PC-3 (cell line): Measurements from ENCODE around the gene KEAP1.

ENCODE experiments used
- EZH2 ChIP-seq: fragments of 300-600 bp; sonication (generic); IDR thresholded peaks from one replicate; pipeline ENCODE4 v1.6.1; 2017; ENCODE audit warnings: antibody characterized with exemption, mild to moderate bottlenecking, low read length; ENCODE audit not compliant: unreplicated experiment
- TF ChIP-seq, protein P1 (sequence below): fragments of 300-600 bp; sonication (generic); conservative IDR thresholded peaks from 2 replicates; pipeline ENCODE4 v1.5.1; 2017; ENCODE audit warnings: antibody characterized with exemption, low read depth, mild to moderate bottlenecking, low read length

DNA sequence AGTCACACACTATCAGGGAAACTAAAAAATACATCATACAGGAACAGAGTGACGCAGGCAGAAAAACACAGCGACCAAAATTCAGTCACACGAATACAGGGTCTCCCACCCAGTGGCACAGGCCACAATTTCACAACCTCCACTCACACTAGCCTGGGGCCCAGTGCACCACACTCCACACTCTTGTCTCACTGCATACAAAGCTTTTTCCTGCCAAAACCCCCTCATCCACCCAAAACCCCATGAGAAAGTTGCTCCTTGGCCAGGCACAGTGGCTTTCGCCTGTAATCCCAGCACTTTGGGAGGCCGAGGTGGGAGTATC lies 12.9 kb upstream of the KEAP1 start:
- TF ChIP-seq, protein P1, sequence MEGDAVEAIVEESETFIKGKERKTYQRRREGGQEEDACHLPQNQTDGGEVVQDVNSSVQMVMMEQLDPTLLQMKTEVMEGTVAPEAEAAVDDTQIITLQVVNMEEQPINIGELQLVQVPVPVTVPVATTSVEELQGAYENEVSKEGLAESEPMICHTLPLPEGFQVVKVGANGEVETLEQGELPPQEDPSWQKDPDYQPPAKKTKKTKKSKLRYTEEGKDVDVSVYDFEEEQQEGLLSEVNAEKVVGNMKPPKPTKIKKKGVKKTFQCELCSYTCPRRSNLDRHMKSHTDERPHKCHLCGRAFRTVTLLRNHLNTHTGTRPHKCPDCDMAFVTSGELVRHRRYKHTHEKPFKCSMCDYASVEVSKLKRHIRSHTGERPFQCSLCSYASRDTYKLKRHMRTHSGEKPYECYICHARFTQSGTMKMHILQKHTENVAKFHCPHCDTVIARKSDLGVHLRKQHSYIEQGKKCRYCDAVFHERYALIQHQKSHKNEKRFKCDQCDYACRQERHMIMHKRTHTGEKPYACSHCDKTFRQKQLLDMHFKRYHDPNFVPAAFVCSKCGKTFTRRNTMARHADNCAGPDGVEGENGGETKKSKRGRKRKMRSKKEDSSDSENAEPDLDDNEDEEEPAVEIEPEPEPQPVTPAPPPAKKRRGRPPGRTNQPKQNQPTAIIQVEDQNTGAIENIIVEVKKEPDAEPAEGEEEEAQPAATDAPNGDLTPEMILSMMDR = no peak
- TF ChIP-seq EZH2 = no peak
